ENCODE data around the gene RASAL2. TPM values are rescaled to one million over a fixed set of nuclear protein-coding genes. Genes with fewer than 3 reads are reported as not detected.

The RASAL2 gene
- total RNA-seq, 4 donors from 2014 or later, result 26.0 to 51.4 (median 31.0) TPM

GRCh38 chr1:178275049-178275448 is 181.1 kb downstream of the RASAL2 start:
- intact Hi-C loops (cut with DNase I; ENCODE audit: low total_unique reads), result loop anchor here (10.0 kb wide), 1 partner anchor 240 kb away; no protein-coding TSS in a partner anchor
- no peak for DNase-seq (ENCODE audit: low spot score in 2 of 2)
- 90 to 91% methylated on average over 2 of the region's 2 CpGs for WGBS, 2 donors
- TF ChIP-seq CTCF (IDR thresholded peaks at IDR 0.05) (no peak), POLR2A (IDR thresholded peaks at IDR 0.05) (no peak)
- no peak overlapping the region for H3K4me3 ChIP-seq (ENCODE audit: low read depth, poor library complexity, severe bottlenecking)

GRCh38 chr1:178275553-178275952 is 181.6 kb downstream of the RASAL2 start:
- TF ChIP-seq CTCF (IDR thresholded peaks at IDR 0.05) (no peak), POLR2A (IDR thresholded peaks at IDR 0.05) (no peak)
- intact Hi-C loops (cut with DNase I; ENCODE audit: low total_unique reads), result loop anchor here (10.0 kb wide), 1 partner anchor 241 kb away; no protein-coding TSS in a partner anchor
- WGBS, 2 donors, result 85 to 90% methylated on average over 2 of the region's 2 CpGs
- DNase-seq (ENCODE audit: low spot score in 2 of 2), result no peak
- H3K4me3 ChIP-seq (ENCODE audit: low read depth, poor library complexity, severe bottlenecking), result no peak overlapping the region

GRCh38 chr1:178277793-178278530 is 184.1 kb downstream of the RASAL2 start:
- no peak for DNase-seq (ENCODE audit: low spot score in 2 of 2)
- TF ChIP-seq POLR2A (IDR thresholded peaks at IDR 0.05), result no peak
- no peak for TF ChIP-seq CTCF (IDR thresholded peaks at IDR 0.05)
- WGBS, 2 donors, result 82 to 90% methylated on average over 4 of the region's 4 CpGs
- intact Hi-C loops (cut with DNase I; ENCODE audit: low total_unique reads), result loop anchor here (10.0 kb wide), 1 partner anchor 243 kb away; no protein-coding TSS in a partner anchor
- H3K4me3 ChIP-seq (ENCODE audit: low read depth, poor library complexity, severe bottlenecking), result no peak overlapping the region

GRCh38 chr1:178278916-178279686 is 185.2 kb downstream of the RASAL2 start:
- intact Hi-C loops (cut with DNase I; ENCODE audit: low total_unique reads), result loop anchor here (10.0 kb wide), 1 partner anchor 244 kb away; no protein-coding TSS in a partner anchor
- no peak overlapping the region for H3K4me3 ChIP-seq (ENCODE audit: low read depth, poor library complexity, severe bottlenecking)
- 81 to 85% methylated on average over 1 of the region's 1 CpG for WGBS, 2 donors
- DNase-seq (ENCODE audit: low spot score in 2 of 2), result no peak
- TF ChIP-seq POLR2A (IDR thresholded peaks at IDR 0.05) (no peak), CTCF (IDR thresholded peaks at IDR 0.05) (no peak)

GRCh38 chr1:178282949-178283367 is 189.1 kb downstream of the RASAL2 start:
- no peak overlapping the region for H3K4me3 ChIP-seq (ENCODE audit: low read depth, poor library complexity, severe bottlenecking)
- DNase-seq (ENCODE audit: low spot score in 2 of 2), result no peak
- TF ChIP-seq CTCF (IDR thresholded peaks at IDR 0.05) (no peak), POLR2A (IDR thresholded peaks at IDR 0.05) (no peak)
- intact Hi-C loops (cut with DNase I; ENCODE audit: low total_unique reads), result loop anchor here (10.0 kb wide), 1 partner anchor 652 kb away; no protein-coding TSS in a partner anchor
- WGBS, 2 donors, result 24 to 29% methylated on average over 3 of the region's 3 CpGs
